Small intestine (tissue), 7 donors: ENCODE results near the gene PCMTD2. TPM values are rescaled to one million over a fixed set of nuclear protein-coding genes. Genes with fewer than 3 reads are reported as not detected.
"Not testable (repeated sequence)": the region's sequence is repeated elsewhere in the genome, so short reads cannot be mapped to it uniquely, and the experiment has no call there.

Experiments
- DNase-seq, 2 donors: peaks; one replicate each; pipeline versions ENCODE4 v3.0.0 to v3.0.0-alpha.2; 2013
- FAIRE-seq: peaks from 2 replicates; lab custom pipeline; 2012; peaks lifted over from hg19 to GRCh38; lab: Jason Lieb, UNC
- H3K27ac ChIP-seq, 3 donors: one replicate each; pipeline ENCODE4 v1.5.1; 2013; ENCODE audit warnings: low read length in 2 of 3, mild to moderate bottlenecking in 2 of 3, control low read depth in 1 of 3, inconsistent platforms in 1 of 3, low read depth in 1 of 3, moderate library complexity in 1 of 3
- H3K27me3 ChIP-seq, 3 donors: one replicate each; pipeline ENCODE4 v1.6.1; 2013; ENCODE audit warnings: low read length in 3 of 3, inconsistent platforms in 1 of 3; ENCODE audit not compliant: control insufficient read depth in 3 of 3, insufficient read depth in 3 of 3
- H3K36me3 ChIP-seq, 3 donors: one replicate each; pipeline ENCODE4 v1.6.1; 2013; ENCODE audit warnings: low read length in 3 of 3, inconsistent platforms in 1 of 3, low read depth in 1 of 3, mild to moderate bottlenecking in 1 of 3, moderate library complexity in 1 of 3; ENCODE audit not compliant: control insufficient read depth in 3 of 3, insufficient read depth in 2 of 3
- H3K4me1 ChIP-seq, 3 donors: one replicate each; pipeline ENCODE4 v1.6.1; 2013; ENCODE audit warnings: low read length in 2 of 3, inconsistent platforms in 1 of 3, low read depth in 1 of 3, mild to moderate bottlenecking in 1 of 3, moderate library complexity in 1 of 3; ENCODE audit not compliant: control insufficient read depth in 3 of 3, insufficient read depth in 2 of 3
- H3K4me3 ChIP-seq, 3 donors: one replicate each; pipeline ENCODE4 v1.5.1; 2013; ENCODE audit warnings: low read length in 3 of 3, control low read depth in 1 of 3, inconsistent platforms in 1 of 3, low read depth in 1 of 3, mild to moderate bottlenecking in 1 of 3, moderate library complexity in 1 of 3
- H3K9me3 ChIP-seq, 2 donors: one replicate each; pipeline ENCODE4 v1.6.1; 2013; ENCODE audit warnings: low read depth in 1 of 2, low read length in 1 of 2; ENCODE audit not compliant: control insufficient read depth in 2 of 2, insufficient read depth in 1 of 2
- WGBS, 3 donors: extraction: QIAGEN DNeasy Blood & Tissue Kit; methylation state at CpG; one replicate each; pipeline ENCODE4 v1.1.7; 2013; 5-methylcytosine and 5-hydroxymethylcytosine counted together
- polyA plus RNA-seq, 4 donors: library from polyadenylated mRNA; stranded (reverse) in 3 of 4; unstranded in 1 of 4; fragments of 200-250 nt in 3 of 4; fragments of 120-200 nt in 1 of 4; gene quantifications; one replicate each; pipeline versions ENCODE4 v1.2.1 to v1.2.3, GENCODE V29; 2013
- donor health status: healthy with polysubstance abuse.
- donor health status: control.
- donor health status: control.
- donor health status: Bipolar disorder and iron deficiency.
- donor health status: healthy.

The PCMTD2 gene
- polyA plus RNA-seq, 4 donors: 15.7 to 80.0 (median 21.1) TPM

GRCh38 chr20:64279826-64280459, 24.4 kb downstream of the PCMTD2 start:
- Histone ChIP-seq H3K36me3 (peaks cover 0 to 2% (median 0%) of the 10 kb centered on the region in 3 donors), H3K4me3 (no peak overlapping the region), H3K27me3 (no peaks in the 10 kb centered on the region), H3K4me1 (no peaks in the 10 kb centered on the region), H3K9me3 (no peaks in the 10 kb centered on the region), H3K27ac (no peak overlapping the region)
- 71 to 84% (median 84%) methylated on average over 7 of the region's 7 CpGs for WGBS, 3 donors
- DNase-seq (no peak), FAIRE-seq (no peak)

- H3K27ac ChIP-seq: no peak overlapping the region
- H3K36me3 ChIP-seq: peaks cover 0 to 2% (median 0%) of the 10 kb centered on the region in 3 donors
- WGBS, 3 donors: 54 to 83% (median 74%) methylated on average over 3 of the region's 3 CpGs
- no peak for FAIRE-seq
- H3K4me1 ChIP-seq: no peaks in the 10 kb centered on the region
- no peak for DNase-seq
- H3K4me3 ChIP-seq: no peak overlapping the region
- H3K9me3 ChIP-seq: peaks cover 0 to under 1% of the 10 kb centered on the region in 2 donors
- no peaks in the 10 kb centered on the region for H3K27me3 ChIP-seq
These were observed 24.9 kb downstream of the PCMTD2 start for GRCh38 chr20:64280460-64280843.

- Histone ChIP-seq H3K9me3 (peaks cover 2 to 7% of the 10 kb centered on the region in 2 donors), H3K27ac (no peak overlapping the region), H3K36me3 (no peaks in the 10 kb centered on the region), H3K4me3 (no peak overlapping the region), H3K4me1 (no peaks in the 10 kb centered on the region), H3K27me3 (no peaks in the 10 kb centered on the region)
- WGBS, 3 donors: 19 to 54% (median 41%) methylated on average over 4 of the region's 4 CpGs
- DNase-seq (no peak), FAIRE-seq (no peak)
These were observed 28.1 kb downstream of the PCMTD2 start for GRCh38 chr20:64283646-64284045.

- H3K27me3 ChIP-seq, H3K27ac ChIP-seq, H3K4me3 ChIP-seq, H3K36me3 ChIP-seq, H3K4me1 ChIP-seq, FAIRE-seq, H3K9me3 ChIP-seq: not testable (repeated sequence)
- peak; percentile 32 to 42 for DNase-seq
- WGBS, 3 donors: 75 to 83% (median 80%) methylated on average over 26 to 46 of the region's 46 CpGs
These were observed 30.3 kb downstream of the PCMTD2 start for GRCh38 chr20:64285579-64286446.

GRCh38 chr20:64286447-64287263, 31.1 kb downstream of the PCMTD2 start:
- H3K4me3 ChIP-seq, H3K9me3 ChIP-seq, H3K4me1 ChIP-seq, FAIRE-seq, H3K27ac ChIP-seq, H3K27me3 ChIP-seq, H3K36me3 ChIP-seq, DNase-seq: not testable (repeated sequence)
- WGBS, 3 donors: 87 to 96% (median 92%) methylated on average over 29 to 30 of the region's 30 CpGs

GRCh38 chr20:64287264-64287590, 31.7 kb downstream of the PCMTD2 start:
- not testable (repeated sequence) for H3K36me3 ChIP-seq, H3K27ac ChIP-seq, H3K9me3 ChIP-seq, H3K27me3 ChIP-seq, DNase-seq, H3K4me1 ChIP-seq, FAIRE-seq, H3K4me3 ChIP-seq
- WGBS, 3 donors: 92 to 97% (median 92%) methylated on average over 2 to 3 of the region's 3 CpGs

- WGBS, 3 donors: 95 to 97% (median 96%) methylated on average over 8 of the region's 13 CpGs
- H3K9me3 ChIP-seq, H3K27me3 ChIP-seq, H3K36me3 ChIP-seq, H3K27ac ChIP-seq, H3K4me1 ChIP-seq, H3K4me3 ChIP-seq, FAIRE-seq, DNase-seq: not testable (repeated sequence)
These were observed 36.6 kb downstream of the PCMTD2 start for GRCh38 chr20:64292167-64292566.

- H3K9me3 ChIP-seq, H3K27ac ChIP-seq, DNase-seq, H3K36me3 ChIP-seq, H3K4me1 ChIP-seq, FAIRE-seq, H3K4me3 ChIP-seq, H3K27me3 ChIP-seq: not testable (repeated sequence)
- 54 to 68% (median 55%) methylated on average over 1 of the region's 2 CpGs for WGBS, 3 donors
These were observed 47.5 kb downstream of the PCMTD2 start for GRCh38 chr20:64303086-64303485.
